NCI-H748 (cell line): ENCODE results near the gene TBX5.
A peak's percentile ranks its signal among the peaks of the same experiment; 100 is the strongest.

ENCODE experiments used
- DNase-seq: peaks from one replicate; lab custom pipeline; 2025; ENCODE audit not compliant: unreplicated experiment; lab: John Stamatoyannopoulos, UW

The TBX5 gene

GRCh38 chr12:114406316-114406983, 506 bp upstream of the TBX5 start:
- DNase-seq = peak; percentile 58

GRCh38 chr12:114404926-114405518, 922 bp downstream of the TBX5 start:
- DNase-seq = peak; percentile 69

GRCh38 chr12:114404083-114404925, 1.6 kb downstream of the TBX5 start:
- peak; percentile 52 for DNase-seq

- DNase-seq = no peak
Measured at GRCh38 chr12:114403690-114404066, 2.3 kb downstream of the TBX5 start.

- no peak for DNase-seq
Measured at GRCh38 chr12:114403011-114403689, 2.8 kb downstream of the TBX5 start.

GRCh38 chr12:114402084-114402717, 3.7 kb downstream of the TBX5 start:
- no peak for DNase-seq

- no peak for DNase-seq
Measured at GRCh38 chr12:114401328-114402083, 4.4 kb downstream of the TBX5 start.

GRCh38 chr12:114400925-114401324, 5.0 kb downstream of the TBX5 start:
- no peak for DNase-seq

GRCh38 chr12:114400361-114400811, 5.6 kb downstream of the TBX5 start:
- no peak for DNase-seq

GRCh38 chr12:114399664-114400211, 6.2 kb downstream of the TBX5 start:
- no peak for DNase-seq

GRCh38 chr12:114397978-114398881, 7.7 kb downstream of the TBX5 start:
- DNase-seq = no peak

GRCh38 chr12:114396869-114397719, 8.8 kb downstream of the TBX5 start:
- no peak for DNase-seq

- no peak for DNase-seq
Measured at GRCh38 chr12:114396153-114396868, 9.6 kb downstream of the TBX5 start.

- DNase-seq = no peak
Measured at GRCh38 chr12:114395755-114396152, 10.2 kb downstream of the TBX5 start.

GRCh38 chr12:114395233-114395632, 10.7 kb downstream of the TBX5 start:
- DNase-seq = no peak

GRCh38 chr12:114393569-114393968, 12.4 kb downstream of the TBX5 start:
- no peak for DNase-seq

GRCh38 chr12:114392909-114393308, 13.0 kb downstream of the TBX5 start:
- DNase-seq = no peak
